ENCODE data around the gene SERPINA1. TPM values are rescaled to one million over a fixed set of nuclear protein-coding genes. Genes with fewer than 3 reads are reported as not detected.

SERPINA1 gene
- total RNA-seq, 1 experiment from 2014 or later: not detected

GRCh38 chr14:94345344-94346064 lies 42.9 kb downstream of the SERPINA1 start:
- H3K27me3 ChIP-seq (ENCODE audit: low read length): peaks cover 6% of the 10 kb centered on the region; the same call in 1 of the 2 replicates
- H3K79me2 ChIP-seq (ENCODE audit: low read length): no peaks in the 10 kb centered on the region
- H2AFZ ChIP-seq (ENCODE audit: low read length): no peak overlapping the region
- no peak overlapping the region for H3K4me3 ChIP-seq (ENCODE audit: low read length)
- no peaks in the 10 kb centered on the region for H3K9me3 ChIP-seq (ENCODE audit: low read length)
- no peaks in the 10 kb centered on the region for H3K9me2 ChIP-seq (replicated peaks; ENCODE audit: insufficient read depth, low read length)
- H3K4me2 ChIP-seq (ENCODE audit: low read depth, low read length, poor library complexity, severe bottlenecking): no peak overlapping the region
- no peak for DNase-seq
- no peak overlapping the region for H3K27ac ChIP-seq (ENCODE audit: low read length)
- H3K9ac ChIP-seq (ENCODE audit: low read length): no peak overlapping the region
- no peaks in the 10 kb centered on the region for H3K36me3 ChIP-seq (ENCODE audit: insufficient read depth, low read length)
- H4K20me1 ChIP-seq (ENCODE audit: insufficient read depth, low read depth, low read length): no peaks in the 10 kb centered on the region
- H3K4me1 ChIP-seq (ENCODE audit: low read length): peaks cover 7% of the 10 kb centered on the region; the same call in 1 of the 2 replicates

- Histone ChIP-seq H3K4me2 (ENCODE audit: low read depth, low read length, poor library complexity, severe bottlenecking) (no peak overlapping the region), H2AFZ (ENCODE audit: low read length) (no peak overlapping the region), H4K20me1 (ENCODE audit: insufficient read depth, low read depth, low read length) (no peaks in the 10 kb centered on the region), H3K79me2 (ENCODE audit: low read length) (no peaks in the 10 kb centered on the region), H3K27me3 (ENCODE audit: low read length) (peaks cover 6% of the 10 kb centered on the region), H3K9me2 (replicated peaks; ENCODE audit: insufficient read depth, low read length) (no peaks in the 10 kb centered on the region), H3K36me3 (ENCODE audit: insufficient read depth, low read length) (no peaks in the 10 kb centered on the region), H3K4me1 (ENCODE audit: low read length) (peaks cover 7% of the 10 kb centered on the region; the same call in 1 of the 2 replicates), H3K4me3 (ENCODE audit: low read length) (no peak overlapping the region), H3K27ac (ENCODE audit: low read length) (no peak overlapping the region), H3K9ac (ENCODE audit: low read length) (no peak overlapping the region), H3K9me3 (ENCODE audit: low read length) (no peaks in the 10 kb centered on the region)
- DNase-seq: no peak
Observed at GRCh38 chr14:94344389-94344788, 44.0 kb downstream of the SERPINA1 start.

GRCh38 chr14:94343238-94344005 lies 45.0 kb downstream of the SERPINA1 start:
- no peaks in the 10 kb centered on the region for H3K36me3 ChIP-seq (ENCODE audit: insufficient read depth, low read length)
- H3K27ac ChIP-seq (ENCODE audit: low read length): no peak overlapping the region
- no peak overlapping the region for H2AFZ ChIP-seq (ENCODE audit: low read length)
- H3K9me2 ChIP-seq (replicated peaks; ENCODE audit: insufficient read depth, low read length): no peaks in the 10 kb centered on the region
- H4K20me1 ChIP-seq (ENCODE audit: insufficient read depth, low read depth, low read length): no peaks in the 10 kb centered on the region
- H3K79me2 ChIP-seq (ENCODE audit: low read length): no peaks in the 10 kb centered on the region
- H3K9ac ChIP-seq (ENCODE audit: low read length): no peak overlapping the region
- no peak overlapping the region for H3K4me2 ChIP-seq (ENCODE audit: low read depth, low read length, poor library complexity, severe bottlenecking)
- H3K27me3 ChIP-seq (ENCODE audit: low read length): peaks cover 6% of the 10 kb centered on the region
- no peak for DNase-seq
- H3K4me3 ChIP-seq (ENCODE audit: low read length): no peak overlapping the region
- H3K9me3 ChIP-seq (ENCODE audit: low read length): no peaks in the 10 kb centered on the region
- H3K4me1 ChIP-seq (ENCODE audit: low read length): peaks cover 7% of the 10 kb centered on the region; the same call in 1 of the 2 replicates

- Histone ChIP-seq H3K9me2 (replicated peaks; ENCODE audit: insufficient read depth, low read length) (no peaks in the 10 kb centered on the region), H3K4me3 (ENCODE audit: low read length) (no peak overlapping the region), H4K20me1 (ENCODE audit: insufficient read depth, low read depth, low read length) (no peaks in the 10 kb centered on the region), H3K79me2 (ENCODE audit: low read length) (no peaks in the 10 kb centered on the region), H3K4me2 (ENCODE audit: low read depth, low read length, poor library complexity, severe bottlenecking) (no peak overlapping the region), H3K27me3 (ENCODE audit: low read length) (peaks cover 6% of the 10 kb centered on the region), H3K4me1 (ENCODE audit: low read length) (peaks cover 7% of the 10 kb centered on the region; the same call in 1 of the 2 replicates), H3K9me3 (ENCODE audit: low read length) (no peaks in the 10 kb centered on the region), H3K9ac (ENCODE audit: low read length) (no peak overlapping the region), H3K27ac (ENCODE audit: low read length) (no peak overlapping the region), H2AFZ (ENCODE audit: low read length) (no peak overlapping the region), H3K36me3 (ENCODE audit: insufficient read depth, low read length) (no peaks in the 10 kb centered on the region)
- no peak for DNase-seq
Observed at GRCh38 chr14:94342334-94342934, 46.0 kb downstream of the SERPINA1 start.

- H4K20me1 ChIP-seq (ENCODE audit: insufficient read depth, low read depth, low read length): no peaks in the 10 kb centered on the region
- H3K4me2 ChIP-seq (ENCODE audit: low read depth, low read length, poor library complexity, severe bottlenecking): no peak overlapping the region
- no peaks in the 10 kb centered on the region for H3K9me2 ChIP-seq (replicated peaks; ENCODE audit: insufficient read depth, low read length)
- H3K9me3 ChIP-seq (ENCODE audit: low read length): no peaks in the 10 kb centered on the region
- H3K79me2 ChIP-seq (ENCODE audit: low read length): no peaks in the 10 kb centered on the region
- H3K27ac ChIP-seq (ENCODE audit: low read length): no peak overlapping the region
- no peak overlapping the region for H3K4me3 ChIP-seq (ENCODE audit: low read length)
- peaks cover 5% of the 10 kb centered on the region; the same call in 1 of the 2 replicates for H3K4me1 ChIP-seq (ENCODE audit: low read length)
- no peak overlapping the region for H2AFZ ChIP-seq (ENCODE audit: low read length)
- H3K9ac ChIP-seq (ENCODE audit: low read length): no peak overlapping the region
- no peaks in the 10 kb centered on the region for H3K36me3 ChIP-seq (ENCODE audit: insufficient read depth, low read length)
- no peak for DNase-seq
- H3K27me3 ChIP-seq (ENCODE audit: low read length): peaks cover 6% of the 10 kb centered on the region
Observed at GRCh38 chr14:94341656-94342333, 46.6 kb downstream of the SERPINA1 start.

- H3K79me2 ChIP-seq (ENCODE audit: low read length): no peaks in the 10 kb centered on the region
- no peak overlapping the region for H2AFZ ChIP-seq (ENCODE audit: low read length)
- no peaks in the 10 kb centered on the region for H3K9me3 ChIP-seq (ENCODE audit: low read length)
- H3K4me2 ChIP-seq (ENCODE audit: low read depth, low read length, poor library complexity, severe bottlenecking): no peak overlapping the region
- no peak overlapping the region for H3K27ac ChIP-seq (ENCODE audit: low read length)
- H3K27me3 ChIP-seq (ENCODE audit: low read length): peaks cover 5% of the 10 kb centered on the region
- no peak overlapping the region for H3K9ac ChIP-seq (ENCODE audit: low read length)
- no peak for DNase-seq
- no peaks in the 10 kb centered on the region for H3K36me3 ChIP-seq (ENCODE audit: insufficient read depth, low read length)
- no peak overlapping the region for H3K4me3 ChIP-seq (ENCODE audit: low read length)
- no peaks in the 10 kb centered on the region for H3K4me1 ChIP-seq (ENCODE audit: low read length)
- no peaks in the 10 kb centered on the region for H4K20me1 ChIP-seq (ENCODE audit: insufficient read depth, low read depth, low read length)
- H3K9me2 ChIP-seq (replicated peaks; ENCODE audit: insufficient read depth, low read length): no peaks in the 10 kb centered on the region
Observed at GRCh38 chr14:94340533-94340932, 47.9 kb downstream of the SERPINA1 start.

GRCh38 chr14:94338023-94338422 lies 50.4 kb downstream of the SERPINA1 start:
- DNase-seq: no peak
- no peaks in the 10 kb centered on the region for H4K20me1 ChIP-seq (ENCODE audit: insufficient read depth, low read depth, low read length)
- H3K9me3 ChIP-seq (ENCODE audit: low read length): no peaks in the 10 kb centered on the region
- H3K79me2 ChIP-seq (ENCODE audit: low read length): no peaks in the 10 kb centered on the region
- H3K36me3 ChIP-seq (ENCODE audit: insufficient read depth, low read length): no peaks in the 10 kb centered on the region
- no peak overlapping the region for H3K4me2 ChIP-seq (ENCODE audit: low read depth, low read length, poor library complexity, severe bottlenecking)
- H3K27ac ChIP-seq (ENCODE audit: low read length): no peak overlapping the region
- H3K4me3 ChIP-seq (ENCODE audit: low read length): no peak overlapping the region
- H2AFZ ChIP-seq (ENCODE audit: low read length): no peak overlapping the region
- H3K9me2 ChIP-seq (replicated peaks; ENCODE audit: insufficient read depth, low read length): no peaks in the 10 kb centered on the region
- H3K4me1 ChIP-seq (ENCODE audit: low read length): no peaks in the 10 kb centered on the region
- H3K27me3 ChIP-seq (ENCODE audit: low read length): peaks cover 2% of the 10 kb centered on the region; the same call in 1 of the 2 replicates
- no peak overlapping the region for H3K9ac ChIP-seq (ENCODE audit: low read length)

Measured in Karpas-422 (cell line).